ENCODE results near the gene TFPI2.

TFPI2 gene

DNA sequence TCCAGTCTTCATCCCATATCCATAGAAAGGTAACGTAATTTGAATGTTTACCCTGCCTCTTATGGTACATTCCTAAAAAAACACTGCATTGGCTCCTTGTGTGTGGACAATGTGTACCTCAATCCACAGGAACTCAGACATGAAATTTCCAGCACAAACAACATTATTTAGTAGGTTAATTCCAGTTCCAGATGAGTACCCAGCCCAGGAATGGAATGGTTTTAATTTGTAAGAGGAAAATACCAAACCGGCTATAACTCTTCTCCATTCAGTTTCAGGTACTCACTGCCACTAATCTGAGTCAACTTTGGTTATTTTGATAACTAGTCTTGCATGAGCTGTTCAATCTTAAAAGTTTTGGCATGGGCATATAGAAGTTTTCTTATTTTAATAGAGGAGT, 39.0 kb downstream of the TFPI2 start:
- DNase-seq: no peak

DNA sequence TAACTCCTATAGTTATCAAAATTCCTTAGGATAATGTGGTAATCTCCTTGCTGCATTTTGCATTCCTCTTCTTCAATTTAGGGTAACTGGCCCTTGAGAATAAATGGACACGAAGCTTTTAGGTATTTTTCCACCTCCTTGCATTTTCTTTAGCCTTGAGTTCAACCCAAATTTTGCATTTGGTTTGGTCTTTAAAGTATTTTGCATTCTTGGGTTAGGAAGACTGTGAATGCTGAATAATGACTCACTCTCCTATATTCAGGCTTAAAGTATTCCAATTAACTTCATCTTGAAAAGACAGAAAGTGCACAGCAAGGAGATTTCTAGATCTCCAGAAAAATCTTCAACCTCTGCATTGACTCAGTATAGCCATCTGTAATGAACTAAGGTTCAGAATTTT, 47.3 kb downstream of the TFPI2 start:
- no peak for DNase-seq

DNA sequence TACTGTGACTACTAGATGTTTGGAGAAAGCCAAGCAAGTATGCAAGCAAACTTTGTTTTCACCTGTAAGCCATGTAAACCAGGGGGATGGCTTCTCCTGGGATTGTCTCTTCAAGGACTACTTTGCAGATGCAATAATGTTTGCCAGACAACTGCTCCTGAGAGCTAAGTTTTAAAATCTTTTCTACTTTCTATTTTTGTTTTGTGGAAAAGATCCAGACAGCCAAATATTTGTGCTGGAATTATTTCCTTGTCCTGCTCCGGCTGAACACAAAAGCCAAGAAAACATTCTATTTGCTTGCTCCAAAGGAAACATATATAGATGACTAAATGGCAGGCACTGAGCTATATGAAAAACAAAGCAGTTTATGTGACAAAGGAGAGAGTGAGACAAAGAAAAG, 51.6 kb downstream of the TFPI2 start:
- no peak for DNase-seq

DNA sequence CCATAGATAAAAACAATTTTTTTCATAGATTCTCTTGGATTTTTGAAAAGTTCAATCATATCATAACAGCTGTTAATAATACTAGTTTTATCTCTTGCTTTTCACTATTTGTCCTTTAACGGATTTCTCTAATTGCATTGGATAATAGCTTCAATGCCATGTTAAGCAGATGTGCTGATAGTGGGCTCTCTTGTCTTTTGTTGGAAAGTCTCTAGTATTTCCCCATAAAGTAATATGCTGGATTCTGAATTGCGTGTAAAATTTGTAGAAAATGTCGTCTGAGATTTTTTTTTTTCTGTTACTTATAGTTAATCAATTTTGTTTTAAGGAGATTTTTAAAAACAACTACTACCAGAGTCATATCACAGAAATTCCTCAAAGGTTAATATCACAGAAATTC, 53.3 kb downstream of the TFPI2 start:
- no peak for DNase-seq

DNA sequence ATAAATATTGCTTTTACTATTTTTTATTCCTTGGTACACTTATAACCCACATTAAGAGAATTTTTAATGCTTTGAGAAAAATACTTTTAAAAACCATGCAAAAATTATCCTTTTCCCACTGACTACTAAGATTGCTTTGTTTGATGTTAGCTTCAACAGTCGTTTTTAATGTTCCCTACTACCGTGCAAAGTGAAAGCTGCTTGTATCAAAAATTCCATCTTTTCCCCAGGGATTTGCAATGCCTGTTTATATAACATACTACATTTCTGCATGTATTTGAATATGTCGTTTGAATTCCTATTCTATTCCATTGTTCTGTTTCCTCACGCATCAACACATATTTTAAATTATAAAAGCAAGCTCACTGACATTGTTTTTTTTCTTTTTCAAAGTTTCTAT, 54.4 kb downstream of the TFPI2 start:
- no peak for DNase-seq

DNA sequence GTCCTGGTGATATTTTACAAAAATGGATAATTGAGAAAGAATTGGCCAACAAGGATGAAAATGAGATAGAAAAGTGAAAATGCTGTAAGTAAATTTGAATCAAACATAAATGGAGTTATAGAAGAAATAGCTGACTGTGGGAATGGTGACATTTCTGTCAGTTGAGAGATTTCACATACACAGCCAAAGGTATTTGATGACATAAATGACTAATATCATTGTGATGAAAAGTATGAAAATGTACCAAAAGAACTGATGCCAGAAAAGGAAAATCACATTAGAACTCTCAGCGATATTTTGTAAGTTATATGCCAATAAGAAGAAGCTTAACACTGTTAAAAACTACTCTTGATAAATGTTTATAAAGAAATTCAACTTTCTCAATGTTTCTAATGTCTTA, 54.9 kb downstream of the TFPI2 start:
- DNase-seq: no peak

Data from hematopoietic multipotent progenitor cell treated with erythropoietin and hydrocortisone succinate and interleukin-3 and kit ligand, for 8 days (in vitro differentiated cells).